ENCODE results near the gene CYB5B.

The CYB5B gene

DNA sequence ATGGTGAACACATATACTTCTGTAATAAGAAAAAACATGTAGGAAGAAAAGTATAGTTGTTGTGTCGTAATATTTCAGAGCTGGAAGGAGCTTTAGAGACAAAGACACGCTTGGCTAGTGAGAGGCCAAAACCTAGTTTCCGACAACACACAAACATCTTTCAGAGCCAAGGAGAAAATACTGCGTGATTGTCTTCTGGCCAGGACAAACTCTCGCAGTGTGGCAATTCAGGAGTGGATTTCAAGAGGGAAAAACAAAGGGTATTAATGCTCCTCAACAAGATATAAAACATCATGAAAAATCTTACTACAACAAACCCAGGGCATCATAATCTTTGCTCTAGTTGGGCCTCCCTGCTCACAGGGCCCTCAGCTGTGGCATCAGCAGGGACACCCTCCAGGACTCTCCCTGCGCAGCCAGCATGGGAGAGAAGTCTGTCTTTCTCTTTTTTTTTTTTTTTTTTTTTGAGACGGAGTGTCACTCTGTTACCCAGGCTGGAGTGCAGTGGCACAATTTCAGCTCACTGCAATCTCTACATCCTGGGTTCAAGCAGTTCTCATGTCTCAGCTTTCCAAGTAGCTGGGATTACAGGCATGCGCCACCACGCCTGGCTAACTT lies 66.4 kb downstream of the CYB5B start:
- DNase-seq, result no peak

GRCh38 chr16:69494991-69495392 lies 70.6 kb downstream of the CYB5B start:
- no peak for DNase-seq

- no peak for DNase-seq
Observed at GRCh38 chr16:69495821-69496220, 71.4 kb downstream of the CYB5B start.

- no peak for DNase-seq
Observed at GRCh38 chr16:69496376-69496775, 72.0 kb downstream of the CYB5B start.

DNA sequence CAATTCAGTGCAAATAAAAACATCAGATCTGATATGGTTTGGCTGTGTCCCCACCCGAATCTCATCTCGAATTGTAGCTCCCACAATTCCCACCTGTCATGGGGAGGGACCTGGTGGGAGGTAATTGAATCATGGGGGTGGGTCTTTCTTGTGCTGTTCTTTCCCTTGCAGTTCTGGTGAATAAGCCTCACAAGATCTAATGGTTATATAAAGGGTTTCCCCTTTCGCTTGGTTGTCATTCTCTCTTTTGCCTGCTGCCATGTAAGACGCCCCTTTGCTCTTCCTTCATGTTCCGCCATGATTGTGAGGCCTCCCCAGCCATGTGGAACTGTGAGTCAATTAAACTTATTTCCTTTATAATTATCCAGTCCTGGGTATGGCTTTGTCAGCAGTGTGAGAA lies 72.5 kb downstream of the CYB5B start:
- DNase-seq, result no peak

DNA sequence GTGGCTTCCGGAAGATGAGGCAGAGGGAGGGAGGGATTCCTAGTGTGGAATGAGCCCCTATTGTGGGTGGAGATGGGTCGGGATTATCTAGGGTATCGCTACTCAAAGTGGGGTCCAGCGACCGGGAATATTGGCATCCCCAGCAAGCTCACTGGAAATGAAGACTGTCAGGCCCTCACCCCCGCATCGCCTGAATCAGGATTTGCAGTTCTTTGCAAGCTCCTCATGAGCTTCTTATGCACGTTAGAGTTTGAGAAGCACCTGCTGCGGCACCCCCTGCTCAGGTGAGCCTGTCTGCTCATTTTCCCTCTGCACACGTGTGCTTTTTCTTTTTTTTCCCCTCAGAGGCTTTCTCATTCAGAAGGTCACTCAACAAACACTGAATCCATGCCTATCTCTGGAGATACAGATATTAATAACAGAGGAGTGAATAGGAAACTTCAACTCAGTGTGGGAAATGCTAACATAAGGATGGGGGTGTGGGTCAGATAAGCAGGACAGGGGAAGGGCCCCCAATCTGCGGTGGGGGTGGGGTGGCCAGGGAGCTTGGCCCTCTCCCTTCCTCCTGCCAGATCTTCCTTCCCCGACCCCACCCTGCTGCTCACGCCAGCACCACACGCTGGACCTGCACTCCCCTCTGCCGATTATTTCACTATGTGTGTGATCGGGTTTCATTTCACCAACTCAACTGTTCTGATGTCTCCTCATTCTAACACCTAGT lies 73.6 kb downstream of the CYB5B start:
- no peak for DNase-seq

DNA sequence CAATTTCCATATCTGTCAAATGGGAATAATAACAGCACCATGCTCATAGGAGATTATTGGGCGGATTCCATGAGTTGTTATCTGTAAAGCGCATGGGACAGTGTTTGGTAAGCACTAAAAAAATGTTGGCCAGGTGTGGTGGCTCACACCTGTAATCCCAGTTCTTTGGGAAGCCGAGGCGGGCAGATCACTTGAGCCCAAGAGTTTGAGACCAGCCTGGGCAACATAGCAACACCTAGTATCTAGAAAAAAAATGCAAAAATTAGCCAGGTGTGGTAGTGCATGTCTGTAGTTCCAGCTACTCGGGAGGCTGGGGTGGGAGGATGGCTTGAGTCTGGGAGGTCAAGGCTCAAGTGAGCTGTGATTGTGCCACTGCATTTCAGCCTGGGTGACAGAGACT lies 74.5 kb downstream of the CYB5B start:
- DNase-seq, result no peak

GRCh38 chr16:69499541-69500230 lies 75.3 kb downstream of the CYB5B start:
- no peak for DNase-seq

DNA sequence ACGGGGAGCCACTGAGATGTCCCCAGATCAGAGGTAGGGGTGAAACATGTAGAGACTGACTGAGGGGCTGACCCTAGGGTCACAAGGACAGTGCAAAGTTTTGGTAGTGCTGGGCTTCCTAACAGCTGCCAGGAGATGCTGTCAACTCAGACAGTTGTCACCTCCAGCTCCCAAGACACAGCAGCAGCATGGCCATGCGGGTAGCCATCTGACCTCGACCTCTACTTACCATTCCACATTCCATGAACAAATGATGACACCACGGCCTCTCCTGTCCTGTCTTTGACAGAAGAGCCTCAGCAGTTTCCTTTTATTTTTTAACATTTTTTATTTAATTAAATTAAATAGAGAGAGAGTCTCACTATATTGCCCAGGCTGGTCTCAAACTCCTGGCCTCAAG lies 76.1 kb downstream of the CYB5B start:
- DNase-seq, result no peak

DNA sequence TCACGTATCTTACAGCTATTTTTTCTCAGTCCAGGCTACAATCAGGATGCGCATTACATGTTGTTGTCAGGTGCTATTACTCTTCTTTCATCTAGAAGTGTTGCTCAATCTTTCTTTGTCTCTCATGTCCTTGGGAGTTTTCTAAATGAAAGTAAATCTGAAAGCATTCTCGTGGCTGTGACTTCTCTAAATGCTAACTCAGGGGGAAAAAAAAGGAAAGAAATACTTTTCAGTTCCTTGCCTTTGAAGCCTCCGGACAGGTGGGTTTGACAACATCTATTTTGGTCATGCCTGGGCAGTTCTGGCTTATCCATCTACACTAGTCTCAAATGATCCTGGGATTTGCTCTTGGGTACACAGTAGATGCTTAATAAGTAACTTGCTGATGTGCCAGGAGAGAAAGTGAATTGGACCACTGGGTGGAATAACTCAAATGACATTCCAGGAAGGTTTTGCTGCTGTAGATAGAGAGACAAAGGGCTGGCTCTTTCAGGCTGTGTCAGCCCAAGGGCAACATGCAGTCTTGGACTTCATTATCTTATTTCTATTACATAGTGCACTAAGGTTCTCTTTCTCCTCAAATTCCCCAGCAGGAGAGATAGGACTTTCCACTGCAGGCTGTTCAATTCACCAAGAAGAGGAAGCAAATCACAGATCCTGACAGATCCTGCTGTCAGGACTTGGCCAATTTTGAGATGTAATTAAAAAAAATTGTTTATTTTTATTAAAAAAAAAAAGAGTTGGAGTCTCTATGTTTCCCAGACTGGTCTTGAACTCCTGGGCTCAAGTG lies 77.7 kb downstream of the CYB5B start:
- DNase-seq, result no peak

- DNase-seq, result no peak
Observed at GRCh38 chr16:69503244-69503643, 78.8 kb downstream of the CYB5B start.

- no peak for DNase-seq
Observed at GRCh38 chr16:69508033-69508755, 83.8 kb downstream of the CYB5B start.

- no peak for DNase-seq
Observed at GRCh38 chr16:69509125-69509524, 84.7 kb downstream of the CYB5B start.

DNA sequence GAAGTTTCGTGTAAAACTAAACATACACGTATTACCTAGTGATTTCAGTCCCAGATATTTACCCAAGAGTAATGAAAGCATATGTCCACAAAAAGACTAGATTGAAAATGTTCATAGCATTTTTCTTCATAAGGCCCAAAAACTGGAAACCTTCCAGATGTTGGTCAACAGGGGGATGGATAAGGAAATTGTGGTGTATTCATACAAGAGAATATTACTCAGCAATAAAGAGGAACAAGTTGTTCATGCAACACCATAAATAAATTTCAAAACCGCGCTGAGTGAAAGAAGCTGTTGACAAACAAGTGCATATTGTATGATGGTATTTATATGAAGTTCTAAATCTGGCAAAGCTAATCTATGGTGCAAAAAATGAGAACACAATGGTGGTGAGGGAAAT lies 87.2 kb downstream of the CYB5B start:
- DNase-seq, result no peak

DNA sequence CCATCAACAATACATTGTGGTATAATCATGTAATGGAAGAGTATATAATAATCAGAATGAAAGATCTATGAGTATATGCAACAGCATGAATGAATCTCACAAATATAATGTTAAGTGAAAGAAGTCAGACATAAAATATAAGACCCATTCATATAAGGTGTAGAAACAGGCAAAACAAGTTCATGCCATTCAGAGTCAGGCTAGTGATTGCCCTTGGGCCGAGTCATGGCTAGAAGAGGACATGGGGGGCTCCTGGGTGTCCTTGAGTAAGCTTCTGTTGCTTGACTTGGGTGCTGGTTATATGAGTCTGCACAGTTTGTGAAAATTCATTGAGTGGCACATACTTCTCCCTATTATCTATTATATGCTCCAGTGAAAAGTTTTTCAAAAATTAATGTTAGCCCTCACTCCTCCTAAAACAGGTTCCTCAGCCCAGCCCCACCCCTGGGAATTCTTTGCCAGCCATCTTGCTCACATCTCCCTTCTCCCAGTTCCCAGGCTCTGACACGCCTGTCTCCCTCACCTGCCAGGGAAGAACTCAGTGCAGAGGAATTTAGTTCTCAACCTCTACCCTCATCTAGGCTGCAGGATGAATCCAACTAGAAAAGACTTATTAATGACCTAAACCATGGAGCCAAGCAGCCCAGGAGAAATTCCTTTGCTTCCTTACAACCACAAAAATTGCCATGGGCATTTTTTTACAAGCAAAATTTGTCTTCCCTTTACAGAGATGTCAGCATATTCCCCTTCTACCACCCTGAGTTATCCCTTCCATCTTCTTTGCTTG lies 89.0 kb downstream of the CYB5B start:
- no peak for DNase-seq

- DNase-seq, result no peak
Observed at GRCh38 chr16:69514356-69514755, 89.9 kb downstream of the CYB5B start.

All from NCI-H2081 (cell line).